B cell (primary cell): ENCODE data around the gene MRPL34. TPM values are rescaled to one million over a fixed set of nuclear protein-coding genes. Genes with fewer than 3 reads are reported as not detected.
A peak's percentile ranks its signal among the peaks of the same experiment; 100 is the strongest.

Source experiments
- ATAC-seq: fragments of 200-7000 bp; cut with Tn5 transposase; one replicate; pipeline ENCODE4 v1.10.0; 2021; ENCODE audit warnings: low read depth, mild to moderate bottlenecking, moderate number of reproducible peaks, moderate library complexity
- CTCF ChIA-PET: fragments of 350-600 bp; sonication (Branson Sonifier 250); formaldehyde crosslinking; loops from one replicate; lab custom pipeline; 2021; ENCODE audit warnings: antibody characterized with exemption, inconsistent platforms; lab: Charles Lee
- POLR2A ChIA-PET: fragments of 350-600 bp; sonication (Branson Sonifier 250); formaldehyde crosslinking; loops from one replicate; lab custom pipeline; 2021; ENCODE audit warnings: antibody characterized with exemption; lab: Charles Lee
- DNase-seq: peaks from one replicate; pipeline ENCODE4 v3.0.0; 2013
- H2AFZ ChIP-seq: 2 replicates; pipeline ENCODE4 v1.6.1; 2012; ENCODE audit warnings: mild to moderate bottlenecking, low read depth, low read length; ENCODE audit not compliant: insufficient read depth, poor library complexity, severe bottlenecking
- H3K27ac ChIP-seq, 2 donors: 1 replicate in 1 of 2; 2 replicates in 1 of 2; pipeline ENCODE4 v1.5.1; 2012 to 2013; ENCODE audit warnings: low read length in 2 of 2, mild to moderate bottlenecking in 2 of 2, moderate library complexity in 1 of 2
- H3K27me3 ChIP-seq, 4 experiments: fragments of 200-600 bp in 1 of 4; sonication (generic) in 1 of 4; replicated peaks in 1 of 4; 1 replicate in 2 of 4; 2 replicates in 2 of 4; pipeline versions ENCODE4 v1.6.1 to v1.7.0; 2013 to 2016; ENCODE audit warnings: low read length in 3 of 4, mild to moderate bottlenecking in 2 of 4, mixed read lengths in 1 of 4, moderate library complexity in 1 of 4; ENCODE audit not compliant: insufficient read depth in 4 of 4, control insufficient read depth in 3 of 4; ENCODE audit errors: control extremely low read depth in 1 of 4
- H3K36me3 ChIP-seq, 2 experiments: replicated peaks in 1 of 2; 1 replicate in 1 of 2; 2 replicates in 1 of 2; pipeline versions ENCODE4 v1.6.1 to v1.7.1; 2013; ENCODE audit warnings: low read length in 1 of 2; ENCODE audit not compliant: insufficient read depth in 2 of 2, control insufficient read depth in 1 of 2; ENCODE audit errors: control extremely low read depth in 1 of 2, extremely low read depth in 1 of 2
- H3K4me1 ChIP-seq, 2 donors: fragments of 200-600 bp in 1 of 2; sonication (generic) in 1 of 2; 1 replicate in 1 of 2; 2 replicates in 1 of 2; pipeline versions ENCODE4 v1.5.1 to v1.6.1; 2013 to 2017; ENCODE audit warnings: low read length in 2 of 2; ENCODE audit not compliant: control insufficient read depth in 2 of 2, insufficient read depth in 2 of 2
- H3K4me2 ChIP-seq: replicated peaks from 2 replicates; pipeline ENCODE3; 2012; ENCODE audit warnings: mild to moderate bottlenecking, low read depth, low read length; ENCODE audit not compliant: poor library complexity, severe bottlenecking
- H3K4me3 ChIP-seq, 5 experiments: fragments of 200-600 bp in 1 of 5; sonication (generic) in 1 of 5; 1 replicate in 3 of 5; 2 replicates in 2 of 5; pipeline versions ENCODE4 v1.5.1 to v1.7.0; 2011 to 2016; ENCODE audit warnings: low read length in 4 of 5, mild to moderate bottlenecking in 4 of 5, low read depth in 2 of 5, control low read depth in 1 of 5, moderate library complexity in 1 of 5; ENCODE audit not compliant: insufficient read depth in 1 of 5; ENCODE audit errors: control extremely low read depth in 1 of 5, extremely low read depth in 1 of 5
- H3K79me2 ChIP-seq: fragments of 200-600 bp; sonication (generic); one replicate; pipeline ENCODE4 v1.6.0; 2016; ENCODE audit warnings: low read length; ENCODE audit not compliant: control insufficient read depth, insufficient read depth
- H3K9ac ChIP-seq: fragments of 200-600 bp; sonication (generic); 2 replicates; pipeline ENCODE4 v1.6.1; 2017; ENCODE audit warnings: mild to moderate bottlenecking, low read length, moderate library complexity
- H3K9me3 ChIP-seq, 3 donors: one replicate each; pipeline versions ENCODE4 v1.6.1 to v1.7.1; 2013; ENCODE audit warnings: low read length in 2 of 3; ENCODE audit not compliant: control insufficient read depth in 2 of 3, insufficient read depth in 1 of 3; ENCODE audit errors: control extremely low read depth in 1 of 3
- H4K20me1 ChIP-seq: 2 replicates; pipeline ENCODE4 v1.6.0; 2012; ENCODE audit warnings: mild to moderate bottlenecking, low read length; ENCODE audit not compliant: insufficient read depth, control insufficient read depth, poor library complexity, severe bottlenecking
- H3K27ac Mint-ChIP-seq: one replicate; pipeline ENCODE4 v1.8.0; 2021; ENCODE audit warnings: mixed read lengths
- H3K27me3 Mint-ChIP-seq: one replicate; pipeline ENCODE4 v1.8.0; 2021; ENCODE audit warnings: mixed read lengths
- H3K4me1 Mint-ChIP-seq: one replicate; pipeline ENCODE4 v1.8.0; 2021; ENCODE audit warnings: mixed read lengths
- H3K4me3 Mint-ChIP-seq: one replicate; pipeline ENCODE4 v1.8.0; 2021; ENCODE audit warnings: mixed read lengths
- H3K9me3 Mint-ChIP-seq: one replicate; pipeline ENCODE4 v1.8.0; 2022; ENCODE audit warnings: mixed read lengths; ENCODE audit not compliant: insufficient read depth
- EZH2 ChIP-seq: IDR thresholded peaks from 2 replicates; pipeline ENCODE4 v1.6.1; 2012; ENCODE audit warnings: borderline replicate concordance, low read depth, mild to moderate bottlenecking, moderate library complexity, low read length; ENCODE audit not compliant: insufficient read depth, poor library complexity, severe bottlenecking
- whole genome bisulfite sequencing: methylation state at CpG from one replicate; pipeline ENCODE4 v1.1.5; 2013; ENCODE audit warnings: missing lambda C conversion rate; ENCODE audit not compliant: insufficient coverage; 5-methylcytosine and 5-hydroxymethylcytosine counted together
- intact Hi-C: fragments of 100-400 bp; cut with micrococcal nuclease; formaldehyde crosslinking; loops from one replicate; pipeline ENCODE4 v1.10.0; 2022
- polyA plus RNA-seq: library from polyadenylated mRNA; depleted of rRNA; stranded (reverse); fragments of >200 nt; gene quantifications from 2 replicates; pipeline ENCODE4 v1.2.3, GENCODE V29; 2012
- total RNA-seq, 2 donors: library from RNA; stranded (reverse); fragments of 120-200 nt in 1 of 2; gene quantifications; 1 replicate in 1 of 2; 2 replicates in 1 of 2; pipeline versions ENCODE4 v1.2.3 to v1.2.4, GENCODE V29; 2013 to 2022
- TF ChIP-seq, protein P1 (sequence below): fragments of 200-600 bp; IDR thresholded peaks from one replicate; pipeline ENCODE4 v1.8.0; 2022; ENCODE audit warnings: antibody characterized with exemption, mild to moderate bottlenecking

MRPL34 gene
- total and polyA plus RNA-seq, 2 donors (not counting 1 experiment from before 2014, with no cell fraction given) = 16.5 to 45.7 TPM

- Mint-ChIP-seq H3K27ac (peak overlapping the region; percentile 2), H3K4me1 (peaks cover 53% of the 10 kb centered on the region), H3K4me3 (peak overlapping the region; percentile 60), H3K27me3 (no peaks in the 10 kb centered on the region), H3K9me3 (no peaks in the 10 kb centered on the region)
- peaks cover 32 to 47% of the 10 kb centered on the region in 2 donors for H3K4me1 ChIP-seq
- no peak for TF ChIP-seq EZH2
- TF ChIP-seq, protein P1, sequence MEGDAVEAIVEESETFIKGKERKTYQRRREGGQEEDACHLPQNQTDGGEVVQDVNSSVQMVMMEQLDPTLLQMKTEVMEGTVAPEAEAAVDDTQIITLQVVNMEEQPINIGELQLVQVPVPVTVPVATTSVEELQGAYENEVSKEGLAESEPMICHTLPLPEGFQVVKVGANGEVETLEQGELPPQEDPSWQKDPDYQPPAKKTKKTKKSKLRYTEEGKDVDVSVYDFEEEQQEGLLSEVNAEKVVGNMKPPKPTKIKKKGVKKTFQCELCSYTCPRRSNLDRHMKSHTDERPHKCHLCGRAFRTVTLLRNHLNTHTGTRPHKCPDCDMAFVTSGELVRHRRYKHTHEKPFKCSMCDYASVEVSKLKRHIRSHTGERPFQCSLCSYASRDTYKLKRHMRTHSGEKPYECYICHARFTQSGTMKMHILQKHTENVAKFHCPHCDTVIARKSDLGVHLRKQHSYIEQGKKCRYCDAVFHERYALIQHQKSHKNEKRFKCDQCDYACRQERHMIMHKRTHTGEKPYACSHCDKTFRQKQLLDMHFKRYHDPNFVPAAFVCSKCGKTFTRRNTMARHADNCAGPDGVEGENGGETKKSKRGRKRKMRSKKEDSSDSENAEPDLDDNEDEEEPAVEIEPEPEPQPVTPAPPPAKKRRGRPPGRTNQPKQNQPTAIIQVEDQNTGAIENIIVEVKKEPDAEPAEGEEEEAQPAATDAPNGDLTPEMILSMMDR = no peak
- no peak for ATAC-seq
- intact Hi-C loops = loop anchor here (5.0 to 10.0 kb wide), 3 partner anchors 413 to 721 kb away; partner anchors contain the start of genes SMIM7 and TMEM38A
- H3K27ac ChIP-seq = no peak overlapping the region
- POLR2A ChIA-PET = interaction anchor here (0.7 to 1.4 kb wide), 3 partner anchors 13 to 112 kb away, joined by 3 to 9 read pairs (median 3); partner anchors contain the start of genes BABAM1 and MVB12A
- CTCF ChIA-PET = interaction anchor here (0.7 to 1.1 kb wide), 2 partner anchors 33 to 78 kb away, joined by 3 to 4 read pairs; no protein-coding TSS in a partner anchor
- WGBS = 97% methylated on average over 8 of the region's 8 CpGs
- no peak overlapping the region for H3K4me3 ChIP-seq
- peaks cover 35% of the 10 kb centered on the region for H4K20me1 ChIP-seq
- no peak for DNase-seq
- no peak overlapping the region for H3K4me2 ChIP-seq
- no peaks in the 10 kb centered on the region for H3K27me3 ChIP-seq
- no peak overlapping the region for H3K9ac ChIP-seq
- peaks cover 0 to 5% of the 10 kb centered on the region in 2 experiments for H3K36me3 ChIP-seq
- no peaks in the 10 kb centered on the region for H3K9me3 ChIP-seq
- peaks cover 66% of the 10 kb centered on the region for H3K79me2 ChIP-seq
- H2AFZ ChIP-seq = no peak overlapping the region
Measured at GRCh38 chr19:17307876-17308377, 2.3 kb downstream of the MRPL34 start.
